ENCODE measurements around the gene GREM2. TPM values are rescaled to one million over a fixed set of nuclear protein-coding genes. Genes with fewer than 3 reads are reported as not detected.

GREM2 gene
- total and polyA plus RNA-seq, 10 of the 15 experiments (the other 5 are each of a cell fraction or from before 2014, with no cell fraction given): not detected

GRCh38 chr1:240445369-240445768 is 166.6 kb downstream of the GREM2 start:
- in situ Hi-C loops (cut with MboI): no loop called here

More at GRCh38 chr1:240445369-240445768, 166.6 kb downstream of the GREM2 start:
- Histone ChIP-seq H4K20me1 (ENCODE audit: control insufficient read depth, insufficient read depth) (no peaks in the 10 kb centered on the region), H3K79me2 (ENCODE audit: control insufficient read depth, insufficient read depth, low read length) (no peaks in the 10 kb centered on the region), H2AFZ (ENCODE audit: control insufficient read depth, low read depth, low read length) (no peak overlapping the region), H3K9me3 (replicated peaks; ENCODE audit: control insufficient read depth, insufficient read depth, low read length) (no peaks in the 10 kb centered on the region), H3K27ac (ENCODE audit: control insufficient read depth, insufficient read depth) (no peak overlapping the region), H3K27me3 (replicated peaks in 1 of 2; ENCODE audit: control insufficient read depth in 2 of 2, insufficient read depth in 2 of 2, low read length in 1 of 2) (no peaks in the 10 kb centered on the region), H3K4me3 (no peak overlapping the region), H3K36me3 (ENCODE audit: control insufficient read depth in 2 of 2, insufficient read depth in 2 of 2, low read length in 1 of 2) (no peaks in the 10 kb centered on the region), H3K4me2 (ENCODE audit: control insufficient read depth, insufficient read depth) (no peak overlapping the region), H3K9ac (ENCODE audit: control insufficient read depth, insufficient read depth, low read length) (no peak overlapping the region), H3K4me1 (ENCODE audit: control insufficient read depth, insufficient read depth, low read length) (no peaks in the 10 kb centered on the region)
- ATAC-seq: no peak
- intact Hi-C loops (cut with micrococcal nuclease; ENCODE audit: unreplicated experiment): no loop called here
- ChIA-PET RAD21 (ENCODE audit: unreplicated experiment) (interaction anchor here (1.3 kb wide), 1 partner anchor 9 kb away, joined by 3 read pairs; no protein-coding TSS in a partner anchor), SMC1A (ENCODE audit: uncharacterized antibody, unreplicated experiment) (interaction anchor here (0.6 to 1.4 kb wide), 4 partner anchors 13 to 295 kb away, joined by 3 to 4 read pairs (median 3); no protein-coding TSS in a partner anchor), CTCF (interaction anchor here (1.1 to 2.5 kb wide), 4 partner anchors 10 to 185 kb away, joined by 3 to 10 read pairs (median 3); no protein-coding TSS in a partner anchor), POLR2A (interaction anchor here (0.6 kb wide), 1 partner anchor 20 kb away, joined by 6 read pairs; no protein-coding TSS in a partner anchor)
- no TSS peak for BruUV-seq (replicated peaks)
- TF ChIP-seq POU2F2 (IDR thresholded peaks at IDR 0.05; ENCODE audit: borderline replicate concordance, low read depth, low read length) (no peak), RFX5 (IDR thresholded peaks at IDR 0.05; ENCODE audit: low read depth, low read length) (no peak), RCOR1 (conservative IDR thresholded peaks at IDR 0.05; ENCODE audit: low read depth, low read length) (no peak), MAX (IDR thresholded peaks at IDR 0.05; ENCODE audit: low read depth, low read length) (no peak), SREBF2 (IDR thresholded peaks at IDR 0.05; ENCODE audit: low read length) (no peak), POLR2AphosphoS2 (IDR thresholded peaks at IDR 0.05; ENCODE audit: low read depth, low read length) (no peak), PAX5 (IDR thresholded peaks at IDR 0.05; ENCODE audit: borderline replicate concordance, low read depth, low read length) (no peak), ATF2 (IDR thresholded peaks at IDR 0.05; ENCODE audit: low read length) (no peak), HCFC1 (IDR thresholded peaks at IDR 0.05; ENCODE audit: low read length) (no peak)
- 26% methylated on average over 3 of the region's 3 CpGs for WGBS (ENCODE audit: insufficient coverage, insufficient replicate concordance, low lambda C conversion rate, missing lambda C conversion rate)
- FAIRE-seq: no peak
- no peak for DNase-seq (ENCODE audit: low read depth, low spot score)

Measured in GM12878 (cell line).